GM12873 (cell line): ENCODE data around the gene USP40.

Source experiments
- CTCF ChIP-seq: IDR thresholded peaks from 2 replicates; pipeline ENCODE4 v1.5.1; 2012; ENCODE audit warnings: low read depth, mild to moderate bottlenecking, moderate library complexity, low read length, control low read depth; ENCODE audit not compliant: insufficient read depth; ENCODE audit errors: missing control alignments

The USP40 gene

GRCh38 chr2:233598952-233599351 is 32.4 kb upstream of the USP40 start:
- TF ChIP-seq CTCF: no peak

GRCh38 chr2:233597522-233597921 is 30.9 kb upstream of the USP40 start:
- TF ChIP-seq CTCF: no peak

- TF ChIP-seq CTCF: no peak
Observed at GRCh38 chr2:233593201-233593600, 26.6 kb upstream of the USP40 start.

GRCh38 chr2:233588400-233588799 is 21.8 kb upstream of the USP40 start:
- no peak for TF ChIP-seq CTCF

GRCh38 chr2:233584210-233584609 is 17.6 kb upstream of the USP40 start:
- TF ChIP-seq CTCF: no peak

GRCh38 chr2:233572468-233572867 is 5.9 kb upstream of the USP40 start:
- TF ChIP-seq CTCF: no peak

GRCh38 chr2:233571462-233571861 is 4.9 kb upstream of the USP40 start:
- no peak for TF ChIP-seq CTCF
